ENCODE measurements around the gene TSGA10IP.

TSGA10IP gene

GRCh38 chr11:65977621-65978390 lies 32.5 kb downstream of the TSGA10IP start:
- DNase-seq (ENCODE audit: low read depth), result no peak

GRCh38 chr11:65978391-65979238 lies 33.3 kb downstream of the TSGA10IP start:
- DNase-seq (ENCODE audit: low read depth), result no peak

GRCh38 chr11:65979261-65979759 lies 34.0 kb downstream of the TSGA10IP start:
- no peak for DNase-seq (ENCODE audit: low read depth)

GRCh38 chr11:65981101-65981740 lies 35.9 kb downstream of the TSGA10IP start:
- no peak for DNase-seq (ENCODE audit: low read depth)

GRCh38 chr11:65981972-65982823 lies 36.9 kb downstream of the TSGA10IP start:
- no peak for DNase-seq (ENCODE audit: low read depth)

GRCh38 chr11:65982824-65983588 lies 37.7 kb downstream of the TSGA10IP start:
- no peak for DNase-seq (ENCODE audit: low read depth)

GRCh38 chr11:65983589-65983987 lies 38.3 kb downstream of the TSGA10IP start:
- DNase-seq (ENCODE audit: low read depth), result no peak

- no peak for DNase-seq (ENCODE audit: low read depth)
Observed at GRCh38 chr11:65987336-65987735, 42.1 kb downstream of the TSGA10IP start.

GRCh38 chr11:65988791-65989592 lies 43.7 kb downstream of the TSGA10IP start:
- peak; percentile 77 for DNase-seq (ENCODE audit: low read depth)

GRCh38 chr11:65992056-65992455 lies 46.8 kb downstream of the TSGA10IP start:
- no peak for DNase-seq (ENCODE audit: low read depth)

- no peak for DNase-seq (ENCODE audit: low read depth)
Observed at GRCh38 chr11:65997286-65997685, 52.0 kb downstream of the TSGA10IP start.

- peak; percentile 84 for DNase-seq (ENCODE audit: low read depth)
Observed at GRCh38 chr11:66001942-66002647, 56.8 kb downstream of the TSGA10IP start, which contains the start of the genes BANF1 and EIF1AD. Gene BANF1 (plus strand): TSS chr11:66002503. CDS start chr11:66003251, 748 bp downstream. Gene EIF1AD (minus strand): TSS chr11:66002157. CDS start chr11:66000389, 1,768 bp downstream.

GRCh38 chr11:66002648-66003225 lies 57.5 kb downstream of the TSGA10IP start:
- DNase-seq (ENCODE audit: low read depth), result no peak

GRCh38 chr11:66003291-66003690 lies 58.0 kb downstream of the TSGA10IP start:
- no peak for DNase-seq (ENCODE audit: low read depth)

- no peak for DNase-seq (ENCODE audit: low read depth)
Observed at GRCh38 chr11:66004186-66004585, 58.9 kb downstream of the TSGA10IP start.

- no peak for DNase-seq (ENCODE audit: low read depth)
Observed at GRCh38 chr11:66006134-66006890, 61.0 kb downstream of the TSGA10IP start.

- DNase-seq (ENCODE audit: low read depth), result no peak
Observed at GRCh38 chr11:66006891-66007176, 61.6 kb downstream of the TSGA10IP start.

- no peak for DNase-seq (ENCODE audit: low read depth)
Observed at GRCh38 chr11:66007201-66007634, 61.9 kb downstream of the TSGA10IP start.

All from activated T-helper 9 cell treated with anti-CD3 and anti-CD28 coated beads, Interleukin-2, amount 50 U/mL, for 16 hours (primary cell).